Osteoblast (primary cell): ENCODE measurements around the gene TUB. TPM values are rescaled to one million over a fixed set of nuclear protein-coding genes. Genes with fewer than 3 reads are reported as not detected.

Source experiments
- DNase-seq: peaks from one replicate; pipeline ENCODE4 v3.0.0; 2011; ENCODE audit warnings: low spot score, mixed read lengths; ENCODE audit not compliant: insufficient read length; ENCODE audit errors: missing footprints
- H2AFZ ChIP-seq: 2 replicates; pipeline ENCODE4 v1.6.0; 2011; ENCODE audit warnings: mild to moderate bottlenecking, low read length
- H3K27ac ChIP-seq: 2 replicates; pipeline ENCODE4 v1.5.1; 2011; ENCODE audit warnings: mild to moderate bottlenecking, low read depth, low read length, moderate library complexity
- H3K27me3 ChIP-seq: 2 replicates; pipeline ENCODE4 v1.6.0; 2012; ENCODE audit warnings: mild to moderate bottlenecking, control low read depth, inconsistent platforms, low read length, moderate library complexity; ENCODE audit not compliant: insufficient read depth
- H3K36me3 ChIP-seq: 2 replicates; pipeline ENCODE4 v1.5.1; 2011; ENCODE audit warnings: mild to moderate bottlenecking, low read length, control low read depth, moderate library complexity; ENCODE audit not compliant: insufficient read depth
- H3K4me1 ChIP-seq: 2 replicates; pipeline ENCODE4 v1.5.1; 2011; ENCODE audit warnings: mild to moderate bottlenecking, low read length, control low read depth, moderate library complexity; ENCODE audit not compliant: insufficient read depth
- H3K4me2 ChIP-seq: 2 replicates; pipeline ENCODE4 v1.6.0; 2011; ENCODE audit warnings: mild to moderate bottlenecking, low read length; ENCODE audit not compliant: insufficient read depth
- H3K4me3 ChIP-seq: fragments of 200-600 bp; sonication (generic); 3 replicates; pipeline ENCODE4 v1.5.1; 2012; ENCODE audit warnings: mild to moderate bottlenecking, low read length, inconsistent platforms; ENCODE audit not compliant: insufficient read depth
- H3K79me2 ChIP-seq: 2 replicates; pipeline ENCODE4 v1.6.0; 2012; ENCODE audit warnings: mild to moderate bottlenecking, low read length, control low read depth, inconsistent platforms; ENCODE audit not compliant: insufficient read depth
- H3K9me3 ChIP-seq: 2 replicates; pipeline ENCODE4 v1.5.1; 2011; ENCODE audit warnings: low read depth, low read length, control low read depth
- H4K20me1 ChIP-seq: 2 replicates; pipeline ENCODE4 v1.6.0; 2012; ENCODE audit warnings: mild to moderate bottlenecking, low read length, control low read depth; ENCODE audit not compliant: insufficient read depth
- total RNA-seq: library from RNA; depleted of rRNA; stranded (reverse); fragments of >200 nt; gene quantifications from 2 replicates; pipeline ENCODE4 v1.2.3, GENCODE V29; 2012
- TF ChIP-seq, protein P1 (sequence below): IDR thresholded peaks from 2 replicates; pipeline ENCODE4 v1.5.1; 2011; ENCODE audit warnings: mild to moderate bottlenecking, low read depth, low read length, moderate library complexity; ENCODE audit errors: extremely low read depth

The TUB gene
- total RNA-seq, 1 donor = 23.5 TPM

GRCh38 chr11:8038393-8038792 is 42.6 kb upstream of the TUB start:
- DNase-seq = no peak
- Histone ChIP-seq H2AFZ (no peak overlapping the region), H3K4me1 (peaks cover 6% of the 10 kb centered on the region), H3K79me2 (no peaks in the 10 kb centered on the region), H4K20me1 (peaks cover 25% of the 10 kb centered on the region), H3K27ac (no peak overlapping the region), H3K4me2 (no peak overlapping the region), H3K27me3 (no peaks in the 10 kb centered on the region), H3K9me3 (no peaks in the 10 kb centered on the region), H3K4me3 (no peak overlapping the region), H3K36me3 (no peaks in the 10 kb centered on the region)
- TF ChIP-seq, protein P1, sequence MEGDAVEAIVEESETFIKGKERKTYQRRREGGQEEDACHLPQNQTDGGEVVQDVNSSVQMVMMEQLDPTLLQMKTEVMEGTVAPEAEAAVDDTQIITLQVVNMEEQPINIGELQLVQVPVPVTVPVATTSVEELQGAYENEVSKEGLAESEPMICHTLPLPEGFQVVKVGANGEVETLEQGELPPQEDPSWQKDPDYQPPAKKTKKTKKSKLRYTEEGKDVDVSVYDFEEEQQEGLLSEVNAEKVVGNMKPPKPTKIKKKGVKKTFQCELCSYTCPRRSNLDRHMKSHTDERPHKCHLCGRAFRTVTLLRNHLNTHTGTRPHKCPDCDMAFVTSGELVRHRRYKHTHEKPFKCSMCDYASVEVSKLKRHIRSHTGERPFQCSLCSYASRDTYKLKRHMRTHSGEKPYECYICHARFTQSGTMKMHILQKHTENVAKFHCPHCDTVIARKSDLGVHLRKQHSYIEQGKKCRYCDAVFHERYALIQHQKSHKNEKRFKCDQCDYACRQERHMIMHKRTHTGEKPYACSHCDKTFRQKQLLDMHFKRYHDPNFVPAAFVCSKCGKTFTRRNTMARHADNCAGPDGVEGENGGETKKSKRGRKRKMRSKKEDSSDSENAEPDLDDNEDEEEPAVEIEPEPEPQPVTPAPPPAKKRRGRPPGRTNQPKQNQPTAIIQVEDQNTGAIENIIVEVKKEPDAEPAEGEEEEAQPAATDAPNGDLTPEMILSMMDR = no peak

DNA sequence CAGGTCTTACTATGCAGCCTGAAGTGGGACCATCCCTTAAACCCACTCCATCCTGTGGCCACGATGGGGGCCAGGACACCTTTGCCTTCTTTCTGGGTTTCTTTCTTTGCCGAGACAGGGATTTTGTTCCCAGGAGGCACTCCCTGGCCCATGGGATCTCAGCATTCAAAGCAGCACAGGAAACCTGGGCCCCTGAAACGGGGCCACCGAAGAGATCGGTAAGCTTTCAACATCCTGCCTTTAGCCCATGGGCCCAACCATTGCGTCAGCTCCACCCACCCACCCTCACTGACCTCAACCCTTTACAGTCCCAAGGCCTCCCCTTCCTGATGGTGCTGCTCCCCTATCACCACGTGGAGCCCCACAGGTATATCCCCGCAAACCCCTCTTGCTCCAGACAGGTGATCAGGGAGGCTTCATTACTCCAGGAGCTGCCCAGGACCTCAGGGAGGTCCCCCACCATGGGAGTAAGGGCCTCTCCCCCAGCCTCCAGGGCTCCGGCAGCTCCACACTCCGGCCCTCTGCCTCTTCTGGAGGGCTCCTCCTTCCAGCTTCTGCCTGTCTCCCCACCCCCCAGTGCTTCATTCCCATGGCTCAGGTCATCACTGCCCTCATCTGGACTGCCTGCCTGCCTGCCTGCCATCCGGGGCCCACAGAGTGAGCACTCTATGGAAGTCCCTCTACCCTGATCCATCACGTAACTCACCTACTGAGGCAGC is 42.0 kb upstream of the TUB start:
- DNase-seq = no peak
- H3K27ac ChIP-seq = no peak overlapping the region
- H3K9me3 ChIP-seq = no peaks in the 10 kb centered on the region
- H3K4me1 ChIP-seq = peaks cover 4% of the 10 kb centered on the region
- no peaks in the 10 kb centered on the region for H3K79me2 ChIP-seq
- H4K20me1 ChIP-seq = peaks cover 19% of the 10 kb centered on the region
- no peak overlapping the region for H3K4me2 ChIP-seq
- no peak overlapping the region for H3K4me3 ChIP-seq
- H2AFZ ChIP-seq = no peak overlapping the region
- H3K27me3 ChIP-seq = no peaks in the 10 kb centered on the region
- TF ChIP-seq, protein P1 = no peak
- no peaks in the 10 kb centered on the region for H3K36me3 ChIP-seq

DNA sequence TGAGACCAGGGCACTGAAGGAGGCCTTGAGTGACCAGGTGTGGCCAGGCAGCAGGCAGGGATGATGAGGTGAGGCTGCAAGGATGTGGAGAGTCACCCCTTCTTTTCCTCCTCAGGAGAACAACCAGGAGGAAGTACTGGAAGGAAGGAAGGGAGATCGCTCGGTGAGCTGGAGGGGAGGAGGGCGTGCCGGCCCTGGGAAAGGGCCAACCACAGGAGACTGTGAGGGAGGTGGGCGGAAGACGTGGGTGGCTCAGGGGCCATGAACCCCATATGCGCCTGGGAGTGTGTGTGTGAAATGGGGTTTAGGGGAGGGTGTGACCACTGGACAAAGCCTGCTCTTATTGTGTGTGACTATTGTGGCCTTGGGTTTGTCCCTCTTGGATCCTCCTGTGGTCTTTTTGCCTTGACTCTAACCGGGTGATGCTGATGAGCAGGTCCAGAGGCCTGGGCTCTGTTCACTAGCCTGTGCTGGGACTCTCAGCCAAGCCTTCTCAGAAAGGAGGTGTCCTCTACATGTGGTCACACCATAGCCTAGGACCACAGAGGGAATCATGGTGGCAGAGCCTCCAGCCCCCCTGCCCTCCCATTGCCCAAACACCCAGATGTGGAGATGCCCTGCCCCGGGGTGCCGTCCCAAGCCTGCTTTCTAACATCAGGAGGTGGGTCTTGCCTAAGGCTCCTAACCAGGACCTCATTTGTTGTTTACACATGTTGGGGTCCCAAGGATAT is 41.3 kb upstream of the TUB start:
- H3K27ac ChIP-seq = no peak overlapping the region
- no peaks in the 10 kb centered on the region for H3K79me2 ChIP-seq
- peaks cover 16% of the 10 kb centered on the region for H4K20me1 ChIP-seq
- no peaks in the 10 kb centered on the region for H3K27me3 ChIP-seq
- no peak overlapping the region for H2AFZ ChIP-seq
- peaks cover 4% of the 10 kb centered on the region for H3K4me1 ChIP-seq
- no peak overlapping the region for H3K4me2 ChIP-seq
- TF ChIP-seq, protein P1 = no peak
- no peaks in the 10 kb centered on the region for H3K36me3 ChIP-seq
- no peak for DNase-seq
- H3K9me3 ChIP-seq = no peaks in the 10 kb centered on the region
- no peak overlapping the region for H3K4me3 ChIP-seq

DNA sequence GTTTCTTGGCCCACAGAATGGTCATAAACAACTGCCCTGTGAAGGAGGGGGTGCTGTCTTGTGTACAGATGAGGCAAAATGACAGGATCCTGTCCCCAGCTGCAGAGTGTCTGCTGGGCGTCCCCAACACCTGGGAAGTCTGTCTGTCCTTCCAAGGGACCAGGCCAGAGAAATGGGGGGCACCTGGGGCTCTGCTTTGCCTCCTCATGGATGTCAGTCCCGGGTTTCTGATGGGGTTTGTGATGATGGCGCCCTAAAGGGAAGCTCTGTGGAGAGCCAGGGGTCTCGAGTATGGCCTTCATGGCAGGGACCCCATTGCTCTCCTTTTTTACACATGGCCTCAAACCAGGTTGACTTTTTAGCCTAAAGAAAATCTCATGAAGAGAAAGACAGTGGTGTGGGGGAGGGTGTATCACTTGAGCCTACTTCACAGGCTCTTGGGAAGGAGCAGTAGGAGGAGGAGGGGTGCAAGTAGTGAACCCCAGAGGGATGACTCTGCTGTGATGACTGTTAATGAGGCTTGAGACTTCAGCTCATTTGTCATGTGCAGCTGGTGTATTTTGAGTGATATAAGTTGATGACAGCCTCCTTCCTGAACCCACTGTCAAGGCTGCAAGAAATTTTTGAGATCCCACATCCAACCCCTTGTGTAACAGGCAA is 40.6 kb upstream of the TUB start:
- H3K4me1 ChIP-seq = peaks cover 4% of the 10 kb centered on the region
- no peak overlapping the region for H3K27ac ChIP-seq
- H3K4me3 ChIP-seq = no peak overlapping the region
- no peak overlapping the region for H2AFZ ChIP-seq
- no peak for DNase-seq
- no peaks in the 10 kb centered on the region for H3K36me3 ChIP-seq
- no peak overlapping the region for H3K4me2 ChIP-seq
- TF ChIP-seq, protein P1 = no peak
- no peaks in the 10 kb centered on the region for H3K9me3 ChIP-seq
- no peaks in the 10 kb centered on the region for H3K79me2 ChIP-seq
- no peaks in the 10 kb centered on the region for H3K27me3 ChIP-seq
- peaks cover 16% of the 10 kb centered on the region for H4K20me1 ChIP-seq
